GM12801 (cell line): ENCODE results near the gene ZNHIT2.

Source experiments
- CTCF ChIP-seq: IDR thresholded peaks from one replicate; pipeline ENCODE4 v1.5.1; 2011; ENCODE audit warnings: control low read depth; ENCODE audit not compliant: insufficient read length; ENCODE audit errors: extremely low read depth

ZNHIT2 gene

GRCh38 chr11:65078786-65079342 lies 38.6 kb downstream of the ZNHIT2 start:
- TF ChIP-seq CTCF = no peak

DNA sequence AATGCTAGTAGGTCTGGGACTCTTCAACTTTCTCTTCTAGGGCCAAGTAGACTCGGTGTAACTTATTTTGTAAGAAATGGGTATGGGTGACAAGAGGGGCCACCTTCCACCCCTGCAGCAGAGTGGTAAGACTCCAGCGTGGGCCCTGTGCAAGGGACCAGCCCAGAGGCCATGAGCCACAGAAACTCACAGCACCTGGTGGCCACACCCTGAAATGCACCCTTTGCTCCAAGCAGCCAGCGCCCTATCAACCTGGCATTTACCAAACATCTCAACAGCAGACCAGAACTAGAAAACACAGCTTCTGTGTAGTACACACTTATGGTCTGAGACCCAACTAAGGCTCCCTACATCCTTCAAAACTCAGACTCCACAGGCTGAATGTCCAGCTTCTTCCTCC lies 39.4 kb downstream of the ZNHIT2 start:
- no peak for TF ChIP-seq CTCF

DNA sequence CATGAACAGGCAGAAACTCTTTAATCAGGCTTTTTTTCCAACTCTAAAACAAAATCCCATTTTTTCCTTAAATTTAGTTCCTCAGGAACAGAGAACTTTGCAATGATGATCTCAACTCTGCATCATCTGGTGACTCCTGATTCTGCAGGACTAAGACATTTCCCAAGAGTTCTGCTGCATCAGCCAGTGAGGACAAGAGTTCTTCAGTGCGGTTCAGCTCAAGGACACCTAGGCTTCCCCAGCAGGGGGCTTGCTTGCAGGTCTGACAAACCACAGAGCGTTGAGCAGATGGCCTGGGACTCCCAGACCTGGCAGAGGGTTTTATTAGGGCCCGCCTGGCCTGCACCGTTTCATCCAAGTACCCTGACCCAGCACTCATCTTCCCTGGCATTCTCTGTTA lies 40.0 kb downstream of the ZNHIT2 start:
- no peak for TF ChIP-seq CTCF

DNA sequence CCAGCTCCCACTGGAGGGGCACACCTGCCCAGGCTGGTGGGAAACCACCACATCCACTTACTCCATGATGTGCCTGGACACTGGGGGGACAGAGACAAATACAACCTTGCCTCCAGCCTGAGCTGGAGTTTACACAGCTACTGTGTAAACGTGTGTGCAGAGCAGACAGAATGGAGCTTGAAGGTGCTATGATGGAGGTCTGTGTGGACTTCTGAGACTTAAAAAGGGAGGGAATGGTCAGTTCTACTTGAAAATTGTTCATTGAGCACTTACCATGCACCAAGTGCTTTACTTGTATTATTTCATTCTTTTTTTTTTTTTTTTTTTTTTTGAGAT lies 44.9 kb downstream of the ZNHIT2 start:
- TF ChIP-seq CTCF = no peak

DNA sequence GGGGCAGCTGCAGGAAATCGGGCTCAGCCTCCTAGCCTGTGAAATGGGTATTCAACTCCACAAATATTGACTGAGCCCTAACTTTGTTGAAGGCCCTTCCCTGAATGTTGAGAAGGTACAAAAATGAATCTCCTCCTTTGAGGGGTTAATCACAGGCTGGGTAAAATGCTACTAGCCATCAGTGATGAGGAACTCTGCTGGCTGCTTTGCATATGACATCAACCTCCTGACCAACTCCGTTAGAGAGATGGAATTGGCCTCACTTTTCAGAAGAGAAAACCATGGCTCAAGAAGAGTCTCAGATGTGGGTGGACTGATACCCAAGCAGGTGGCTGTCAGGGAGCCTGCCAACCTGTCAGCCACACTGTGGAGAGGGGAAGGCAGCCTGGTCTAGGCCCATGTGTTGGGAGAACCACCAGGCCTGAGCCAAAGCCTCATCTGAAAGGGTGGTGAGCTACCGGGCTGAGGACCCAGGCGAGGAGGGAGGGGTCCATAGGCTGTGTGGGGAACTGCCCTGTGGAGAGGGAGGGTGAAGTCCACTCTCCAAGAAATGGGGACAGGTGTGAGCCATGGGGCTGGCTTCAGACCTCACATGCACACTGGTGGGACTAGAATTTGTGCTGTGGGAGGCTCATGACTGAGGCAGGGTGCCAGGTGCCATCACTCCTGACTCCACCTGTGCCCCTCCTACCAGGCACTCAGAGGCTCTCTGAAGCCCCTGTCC lies 45.4 kb downstream of the ZNHIT2 start:
- TF ChIP-seq CTCF = no peak

DNA sequence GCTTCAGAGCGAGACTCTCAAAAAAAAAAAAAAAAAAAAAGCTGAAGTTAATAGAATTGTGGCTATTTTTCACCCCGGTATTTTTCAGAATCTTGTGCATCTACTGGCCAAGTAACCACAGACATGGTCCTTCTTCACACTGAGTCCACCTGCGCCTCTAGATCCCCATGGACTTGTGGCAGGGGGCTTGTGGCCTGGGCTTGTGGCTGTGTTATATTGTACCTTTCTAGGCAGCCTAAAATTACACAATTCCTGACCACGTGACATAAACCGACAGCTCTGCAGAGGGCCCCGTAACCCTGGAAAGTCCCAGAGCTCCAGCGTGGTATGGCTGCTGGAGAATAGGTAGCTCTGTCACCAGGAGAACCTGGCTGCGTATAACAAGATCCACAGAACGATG lies 48.3 kb downstream of the ZNHIT2 start:
- no peak for TF ChIP-seq CTCF

GRCh38 chr11:65067446-65067845 lies 50.1 kb downstream of the ZNHIT2 start:
- no peak for TF ChIP-seq CTCF
